EL (cell line): ENCODE data around the gene CIDEA.
"Not testable (repeated sequence)": the region's sequence is repeated elsewhere in the genome, so short reads cannot be mapped to it uniquely, and the experiment has no call there.

ENCODE experiments used
- DNase-seq: peaks from one replicate; pipeline ENCODE4 v3.0.0-alpha.2; 2016

CIDEA gene

DNA sequence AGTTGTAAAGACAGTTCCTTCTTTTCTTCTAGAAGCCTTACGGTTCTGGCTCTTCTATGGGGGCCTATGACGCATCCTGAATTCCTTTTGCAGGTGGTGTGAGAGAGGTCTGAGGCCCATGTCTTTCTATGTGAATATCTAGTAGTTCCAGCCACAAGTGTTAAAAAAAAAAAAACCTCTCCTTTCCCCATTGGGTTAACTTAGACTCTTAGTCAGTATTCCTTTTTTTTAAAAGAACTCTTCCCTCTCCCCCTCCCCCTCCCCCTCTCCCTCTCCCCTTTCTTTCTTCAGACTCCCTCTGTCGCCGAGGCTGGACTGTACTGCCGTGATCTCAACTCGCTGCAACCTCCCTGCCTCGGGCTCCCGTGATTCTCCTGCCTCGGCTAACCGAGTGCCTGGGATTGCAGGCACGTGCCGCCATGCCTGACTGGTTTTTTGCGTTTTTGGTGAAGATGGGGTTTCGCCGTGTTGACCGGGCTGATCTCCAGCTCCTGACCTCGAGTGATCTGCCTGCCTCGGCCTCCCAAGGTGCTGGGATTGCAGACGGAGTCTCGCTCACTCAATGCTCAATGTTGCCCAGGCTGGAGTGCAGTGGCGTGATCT, 11.4 kb upstream of the CIDEA start:
- no peak for DNase-seq

DNA sequence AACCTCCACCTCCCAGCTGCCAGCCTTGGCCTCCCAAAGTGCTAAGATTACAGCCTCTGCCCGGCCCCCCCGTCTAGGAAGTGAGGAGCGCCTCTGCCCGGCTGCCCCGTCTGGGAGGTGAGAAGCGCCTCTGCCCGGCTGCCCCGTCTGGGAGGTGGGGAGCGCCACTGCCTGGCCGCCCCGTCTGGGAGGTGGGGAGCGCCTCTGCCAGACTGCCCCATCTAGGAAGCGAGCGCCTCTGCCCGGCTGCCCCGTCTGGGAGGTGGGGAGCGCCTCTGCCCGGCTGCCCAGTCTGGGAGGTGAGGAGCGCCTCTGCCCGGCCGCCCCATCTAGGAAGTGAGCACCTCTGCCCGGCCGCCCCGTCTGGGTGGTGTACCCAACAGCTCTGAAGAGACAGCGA, 10.9 kb upstream of the CIDEA start:
- not testable (repeated sequence) for DNase-seq

DNA sequence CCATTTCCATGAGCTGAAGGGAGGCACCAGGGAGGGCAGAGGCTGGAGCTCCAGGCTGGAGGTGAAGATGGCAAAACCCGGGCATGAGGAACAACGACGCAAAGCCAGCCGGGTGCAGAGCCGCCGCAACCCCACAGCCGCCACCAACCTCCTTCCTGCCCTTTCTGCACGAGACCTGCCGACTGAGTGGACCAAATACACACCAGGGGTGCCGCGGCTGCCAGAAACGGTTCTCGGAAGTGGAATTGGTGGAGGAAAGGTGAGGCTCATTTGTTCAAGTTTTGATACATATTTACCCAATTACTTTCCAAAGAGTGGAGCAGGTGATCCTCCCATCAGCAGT, 8.4 kb upstream of the CIDEA start:
- DNase-seq = no peak

DNA sequence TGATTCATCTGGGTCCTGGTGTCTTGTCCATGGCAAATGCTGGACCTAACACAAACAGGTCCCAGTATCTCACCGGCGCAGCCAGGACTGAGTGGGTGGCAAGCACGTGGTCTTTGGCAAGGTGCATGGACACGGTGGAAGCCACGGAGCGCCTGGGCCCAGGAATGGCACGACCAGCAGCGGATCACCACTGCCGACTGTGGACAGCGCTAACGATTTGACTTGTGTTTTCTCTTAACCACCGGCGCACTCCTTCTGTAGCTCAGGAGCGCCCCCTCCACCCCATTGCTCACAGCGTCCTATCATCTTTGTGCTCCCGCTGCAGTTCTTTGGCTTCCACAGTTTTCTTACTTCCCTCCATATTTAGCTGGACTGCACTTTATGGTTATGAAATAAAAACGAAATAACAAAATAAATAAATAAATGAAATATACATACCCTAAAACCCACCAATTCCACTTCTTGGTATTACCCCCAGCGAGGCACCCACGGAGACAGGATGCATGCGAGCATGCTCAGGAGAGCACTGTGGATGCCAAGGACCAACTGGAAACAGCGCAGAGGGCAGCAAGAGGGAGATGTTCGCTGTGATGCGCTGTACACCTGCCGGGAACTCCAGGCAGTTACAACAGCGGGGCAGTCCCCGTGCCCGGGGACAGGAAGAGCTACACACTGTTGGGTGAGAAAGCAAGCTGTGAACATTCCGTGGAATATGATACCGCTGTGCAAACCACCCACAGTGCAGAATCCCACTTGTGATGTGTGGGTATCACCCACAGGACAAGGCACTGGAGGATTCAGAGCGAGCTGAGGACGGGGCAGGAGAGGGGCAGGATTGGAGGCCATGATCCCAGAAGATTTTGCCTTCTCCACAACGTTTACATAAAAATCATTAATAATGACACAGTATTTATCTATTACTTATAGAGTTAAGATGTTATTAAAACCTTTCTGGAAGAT, 7.0 kb upstream of the CIDEA start:
- DNase-seq = no peak

DNA sequence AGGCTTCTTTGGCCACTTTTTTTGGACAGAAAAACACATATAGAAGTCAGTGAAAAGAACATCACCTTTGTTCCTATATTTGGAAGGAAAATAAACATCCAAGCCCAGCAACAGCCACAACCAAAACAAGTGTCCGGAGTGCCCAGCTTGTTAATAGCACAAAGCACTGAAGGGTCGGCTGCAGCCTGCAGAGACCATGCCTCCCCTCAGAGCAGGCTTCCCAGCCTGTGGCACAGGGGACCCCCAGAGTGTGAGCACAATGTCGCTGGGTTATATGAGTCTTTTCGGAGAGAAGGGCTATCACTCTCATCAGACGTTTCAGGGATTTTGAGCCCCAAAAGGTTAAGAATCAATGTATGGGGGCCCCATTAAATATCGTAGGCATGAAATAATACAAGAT, 6.2 kb upstream of the CIDEA start:
- DNase-seq = no peak

DNA sequence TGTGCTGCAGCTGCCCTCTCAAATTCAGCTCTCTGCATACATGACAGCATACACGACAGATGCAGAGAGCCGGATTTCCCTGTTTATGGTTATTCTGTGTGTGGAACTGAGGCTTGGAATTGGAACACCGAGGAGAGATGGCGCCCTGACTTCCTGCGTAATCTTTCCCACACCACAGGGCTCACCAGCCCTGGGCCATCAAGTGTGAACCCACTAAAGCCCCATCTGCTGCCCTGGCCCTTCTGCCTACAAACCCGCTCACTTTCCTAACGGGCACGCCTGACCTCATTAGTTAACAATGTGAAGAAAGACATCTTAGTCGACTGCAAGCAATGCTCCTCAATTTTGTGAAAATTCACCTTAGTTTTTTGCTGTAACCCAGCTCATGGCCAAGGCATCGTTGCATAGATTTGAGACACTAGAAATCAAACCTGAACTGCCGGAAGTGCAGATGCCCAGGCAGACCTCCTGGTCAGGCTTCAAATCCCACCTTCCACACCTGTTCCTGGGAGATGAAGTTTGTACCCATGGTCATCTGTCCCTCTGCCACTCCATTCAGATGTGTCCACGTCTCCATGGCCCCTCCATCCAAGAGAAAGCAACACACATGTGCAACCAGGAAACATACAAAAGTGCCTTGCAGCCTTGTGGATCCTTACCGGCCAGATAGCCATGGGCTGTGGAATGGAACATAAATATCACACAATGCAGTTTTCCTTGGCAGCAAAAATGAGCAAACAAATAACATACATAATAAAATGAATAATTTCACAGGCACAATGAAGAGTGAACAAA, 5.0 kb upstream of the CIDEA start:
- no peak for DNase-seq

- no peak for DNase-seq
Observed at GRCh38 chr18:12251311-12251710, 2.9 kb upstream of the CIDEA start.

DNA sequence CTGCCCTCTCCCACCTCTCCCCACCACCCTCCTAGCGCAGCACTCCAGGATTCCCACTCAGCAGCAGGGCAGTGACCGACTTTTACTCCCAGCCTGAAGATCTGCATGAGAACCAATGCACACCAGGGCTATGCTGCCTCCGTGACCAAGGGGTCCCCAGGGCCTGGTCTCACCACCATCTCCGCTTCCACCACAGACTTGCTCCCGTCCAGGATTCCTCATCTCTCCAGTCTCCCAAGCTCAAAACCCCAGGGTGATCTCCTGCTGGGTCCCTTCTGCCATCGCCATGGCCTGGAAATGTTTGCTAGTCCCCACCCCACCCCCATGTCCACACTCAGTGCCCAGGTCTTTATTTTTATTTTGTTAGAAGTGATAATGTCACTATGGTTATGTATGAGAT, 2.1 kb upstream of the CIDEA start:
- no peak for DNase-seq

DNA sequence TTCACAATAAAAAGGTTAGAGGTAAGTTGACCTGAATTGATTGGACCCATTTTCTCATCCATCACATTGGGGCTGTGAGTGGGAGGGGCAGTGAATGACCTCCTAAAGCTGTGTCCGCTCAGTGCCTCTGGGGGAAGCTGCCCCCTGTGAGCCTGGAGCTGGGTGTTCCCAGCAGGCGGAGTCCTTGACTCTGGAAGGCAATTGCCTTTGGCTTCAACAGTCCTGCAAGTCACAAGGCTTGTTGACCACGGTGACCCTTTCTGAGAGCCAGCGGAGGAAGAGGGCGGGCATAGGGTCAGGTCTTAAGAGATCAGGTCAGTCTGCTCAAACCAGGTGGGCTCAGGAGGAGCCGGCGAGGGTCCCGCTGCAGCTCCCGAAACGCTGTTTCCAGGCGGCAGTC, 1.1 kb upstream of the CIDEA start:
- no peak for DNase-seq

DNA sequence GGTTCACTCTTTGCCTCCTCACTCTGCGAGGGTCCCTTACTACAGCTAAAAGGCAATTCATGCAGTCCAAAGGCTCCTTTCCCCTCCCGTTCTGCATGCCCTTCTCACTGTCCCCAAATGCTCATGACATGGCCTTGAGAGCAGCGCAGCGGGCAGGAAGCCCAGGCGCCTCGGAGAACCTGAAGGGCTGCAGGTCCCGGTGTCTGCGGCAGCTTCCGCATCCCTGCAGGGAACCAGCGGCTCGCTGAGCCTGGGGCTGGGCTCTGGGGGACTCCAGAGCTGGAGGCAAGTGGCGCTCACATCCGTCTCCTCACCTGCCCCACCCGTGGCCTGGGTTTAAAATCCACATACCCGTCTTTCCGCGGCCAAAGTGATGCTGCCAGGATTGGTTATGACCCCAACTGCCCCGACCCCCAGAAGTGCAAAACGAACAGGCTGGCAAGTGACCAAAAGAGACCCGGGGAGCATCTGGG, 462 bp upstream of the CIDEA start:
- DNase-seq = no peak

- DNase-seq = no peak
Observed at GRCh38 chr18:12254820-12255511, 805 bp downstream of the CIDEA start.

DNA sequence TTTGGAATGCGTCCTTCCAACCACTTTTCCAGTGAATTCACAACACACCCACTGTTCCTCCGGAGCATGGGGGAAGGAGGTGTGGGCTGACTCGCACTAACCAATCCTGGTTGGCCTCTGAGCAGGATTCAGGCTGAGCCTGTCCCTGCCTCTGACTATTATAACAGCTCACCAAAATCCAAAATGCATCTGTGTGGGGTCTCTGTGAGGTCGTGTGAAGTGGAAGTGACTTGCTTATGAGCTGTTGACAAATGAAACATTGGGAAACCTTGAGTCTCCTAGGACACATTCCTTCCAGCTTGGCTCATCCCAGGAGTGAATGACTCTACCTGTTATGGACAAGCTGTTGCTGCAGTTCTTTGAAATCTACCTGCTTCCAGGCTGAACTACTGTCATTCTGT, 1.5 kb downstream of the CIDEA start:
- peak; percentile 45 for DNase-seq

- DNase-seq = peak; percentile 49
Observed at GRCh38 chr18:12256951-12257350, 2.8 kb downstream of the CIDEA start.

DNA sequence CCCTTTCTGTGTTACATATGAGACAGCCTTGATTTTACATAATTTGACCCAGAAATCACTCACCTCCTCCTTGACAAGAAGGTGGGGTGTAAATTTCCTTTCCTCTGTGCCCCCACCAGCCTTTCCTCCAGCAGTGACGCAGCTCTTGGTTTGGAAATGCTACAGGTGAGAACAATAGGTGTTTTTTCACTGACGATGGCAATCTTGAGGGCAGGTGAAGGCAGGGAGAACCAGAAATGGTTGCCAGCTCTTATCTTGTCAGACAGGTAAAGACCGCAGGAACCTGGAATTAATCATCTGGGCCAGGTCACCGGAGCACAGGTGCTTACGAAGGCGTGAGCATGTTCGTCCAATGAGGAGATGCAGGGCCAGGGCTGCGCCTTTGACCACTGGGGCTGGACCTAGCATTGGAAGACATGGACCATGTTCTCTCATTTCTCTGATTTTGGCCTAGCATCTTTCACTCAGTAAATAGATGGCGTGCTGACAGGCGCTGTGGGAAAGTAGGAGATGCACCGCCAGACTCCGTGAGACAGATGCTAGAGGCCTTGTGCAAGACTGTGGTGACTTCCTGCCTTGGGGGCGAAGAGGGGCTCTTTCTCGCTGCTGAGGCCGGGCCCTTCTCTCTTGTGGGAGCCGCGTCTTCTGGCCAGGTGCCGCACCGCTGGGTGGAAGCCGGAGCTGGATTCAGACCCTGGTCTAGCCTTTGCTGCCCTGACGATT, 4.0 kb downstream of the CIDEA start:
- DNase-seq = no peak

DNA sequence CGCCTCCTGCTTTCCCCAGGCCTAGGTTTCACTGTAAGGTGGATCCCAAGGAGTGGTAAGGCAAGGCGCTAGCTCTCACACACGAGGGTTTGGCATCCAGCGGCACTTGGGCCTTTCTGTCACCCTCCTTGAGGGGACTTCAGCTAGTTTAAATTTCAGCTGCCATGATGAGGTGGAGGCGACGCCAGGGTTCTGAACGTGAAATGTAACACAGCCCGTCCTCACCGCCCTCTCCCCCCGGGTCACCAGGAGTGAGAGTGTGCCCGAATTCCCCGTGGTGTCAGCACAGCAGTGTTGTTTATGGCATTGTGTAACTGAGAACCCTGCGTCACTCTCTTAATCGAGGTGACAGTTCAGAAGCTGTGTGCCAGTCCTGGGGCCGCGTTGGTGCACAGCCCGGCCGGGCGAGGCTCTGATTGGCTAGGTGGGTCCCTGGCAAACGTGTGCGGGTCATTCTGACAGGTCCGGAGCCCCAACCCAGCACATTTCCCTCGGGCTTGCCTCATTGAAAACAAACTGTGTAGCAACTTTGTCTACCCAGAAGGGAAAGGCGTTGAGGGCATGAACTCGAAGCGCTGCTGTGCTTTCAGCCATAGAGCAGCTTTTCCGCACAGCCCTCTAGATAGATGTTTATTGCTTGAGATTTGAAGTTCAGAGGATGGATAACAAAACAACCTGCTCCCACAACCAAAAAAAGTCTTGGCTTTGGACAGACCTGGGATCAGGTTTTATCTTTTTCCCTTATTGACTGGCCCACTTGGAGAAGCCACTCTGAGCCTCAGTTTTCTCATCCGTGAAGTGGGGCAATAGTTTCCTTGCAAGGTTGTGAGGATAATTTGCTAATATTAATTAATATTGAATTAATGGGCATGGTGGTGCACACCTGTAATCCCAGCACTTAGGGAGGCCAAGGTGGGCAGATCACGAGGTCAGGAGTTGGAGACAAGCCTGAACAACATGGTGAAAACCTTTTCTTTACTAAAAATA, 4.9 kb downstream of the CIDEA start:
- no peak for DNase-seq

GRCh38 chr18:12262748-12263147, 8.6 kb downstream of the CIDEA start:
- DNase-seq = no peak

DNA sequence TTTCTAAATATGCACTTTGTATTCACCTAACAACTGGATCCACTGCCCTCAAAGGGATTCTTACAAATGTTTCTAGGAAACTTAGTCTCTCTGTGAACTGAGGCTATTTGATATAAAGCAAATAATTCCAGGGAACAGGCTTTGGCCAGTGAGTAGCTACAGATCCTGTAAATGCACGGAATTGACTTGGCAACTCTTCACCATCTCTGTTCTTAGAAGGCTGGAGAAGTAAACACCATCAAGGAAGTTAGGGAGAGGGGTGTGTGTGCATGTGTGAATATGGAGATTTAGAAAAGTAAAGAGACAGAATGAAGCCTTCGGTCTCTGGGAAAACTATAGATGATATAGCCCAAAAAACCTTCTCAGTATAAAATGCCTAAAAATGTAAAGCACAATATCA, 10.7 kb downstream of the CIDEA start:
- DNase-seq = no peak

GRCh38 chr18:12271376-12272235, 17.4 kb downstream of the CIDEA start:
- peak; percentile 80 for DNase-seq

- DNase-seq = no peak
Observed at GRCh38 chr18:12274793-12275192, 20.6 kb downstream of the CIDEA start.
